ENCODE measurements around the gene PPP1R14B.

The PPP1R14B gene

GRCh38 chr11:64287676-64288352, 41.1 kb upstream of the PPP1R14B start:
- peaks cover 5% of the 10 kb centered on the region for H3K27me3 ChIP-seq (replicated peaks; ENCODE audit: control insufficient read depth, insufficient read depth, low read length)
- no peak overlapping the region for H3K4me3 ChIP-seq (ENCODE audit: low read length)
- no peak overlapping the region for H3K9ac ChIP-seq (ENCODE audit: low read length)
- no peak for DNase-seq (ENCODE audit: low read depth)
- H3K4me1 ChIP-seq (ENCODE audit: control insufficient read depth, insufficient read depth, low read length), result peaks cover 16% of the 10 kb centered on the region
- H3K36me3 ChIP-seq (ENCODE audit: control insufficient read depth, insufficient read depth, low read length, severe bottlenecking), result no peaks in the 10 kb centered on the region
- no peaks in the 10 kb centered on the region for H3K9me3 ChIP-seq (ENCODE audit: control insufficient read depth, low read length)

DNA sequence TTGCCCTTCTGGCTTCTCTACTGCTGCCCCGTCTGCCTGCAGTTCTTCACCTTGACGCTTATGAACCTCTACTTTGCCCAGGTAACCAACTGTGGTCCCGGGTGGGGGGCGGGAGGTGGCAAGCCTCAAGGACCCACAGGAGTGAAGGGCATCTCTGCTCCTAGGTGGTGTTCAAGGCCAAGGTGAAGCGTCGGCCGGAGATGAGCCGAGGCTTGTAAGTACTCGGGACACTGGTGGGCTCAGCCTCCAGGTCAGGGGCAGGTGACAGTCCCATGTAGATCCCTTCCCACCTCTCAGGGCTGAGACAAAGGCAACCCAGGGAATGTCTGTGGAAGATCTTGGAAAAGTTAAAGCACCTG, 40.0 kb upstream of the PPP1R14B start:
- H3K27me3 ChIP-seq (replicated peaks; ENCODE audit: control insufficient read depth, insufficient read depth, low read length), result no peaks in the 10 kb centered on the region
- H3K36me3 ChIP-seq (ENCODE audit: control insufficient read depth, insufficient read depth, low read length, severe bottlenecking), result peaks cover 4% of the 10 kb centered on the region
- H3K9ac ChIP-seq (ENCODE audit: low read length), result no peak overlapping the region
- DNase-seq (ENCODE audit: low read depth), result no peak
- peaks cover 16% of the 10 kb centered on the region for H3K4me1 ChIP-seq (ENCODE audit: control insufficient read depth, insufficient read depth, low read length)
- no peaks in the 10 kb centered on the region for H3K9me3 ChIP-seq (ENCODE audit: control insufficient read depth, low read length)
- H3K4me3 ChIP-seq (ENCODE audit: low read length), result no peak overlapping the region

DNA sequence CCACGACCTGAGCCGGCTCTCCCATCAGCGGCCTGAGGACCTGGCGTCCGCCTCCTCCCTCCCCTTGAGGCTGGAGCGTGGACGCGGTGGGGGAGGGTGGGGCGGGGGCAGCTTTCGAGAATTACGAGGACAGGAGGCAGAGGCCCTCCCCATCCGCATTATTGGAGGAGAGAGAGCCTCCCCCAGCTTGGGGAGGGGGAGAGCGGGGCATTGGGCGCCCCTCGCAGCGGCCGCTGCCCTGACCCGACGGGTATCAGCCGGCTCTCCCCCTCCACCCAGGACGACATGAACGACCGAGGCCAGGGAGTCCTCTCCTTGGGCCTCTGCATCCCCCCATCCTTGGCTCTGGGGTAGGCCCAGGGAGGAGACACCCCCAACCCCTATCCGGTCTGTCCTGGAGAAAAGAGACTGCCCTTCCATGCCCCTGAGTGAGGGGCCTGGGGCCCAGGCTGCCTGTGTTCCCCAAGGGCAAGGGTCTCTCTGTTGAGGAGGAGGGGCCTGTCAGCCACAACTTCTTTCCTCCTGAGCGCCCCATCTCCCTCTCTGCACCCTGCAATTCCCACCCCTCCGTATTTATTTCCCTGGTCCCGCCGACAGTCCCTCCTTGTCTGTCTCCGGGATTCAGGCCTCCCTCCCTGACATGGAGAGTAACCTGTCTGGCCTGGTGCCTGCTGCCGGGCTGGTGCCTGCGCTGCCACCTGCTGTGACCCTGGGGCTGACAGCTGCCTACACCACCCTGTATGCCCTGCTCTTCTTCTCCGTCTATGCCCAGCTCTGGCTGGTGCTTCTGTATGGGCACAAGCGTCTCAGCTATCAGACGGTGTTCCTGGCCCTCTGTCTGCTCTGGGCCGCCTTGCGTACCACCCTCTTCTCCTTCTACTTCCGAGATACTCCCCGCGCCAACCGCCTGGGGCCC, 39.4 kb upstream of the PPP1R14B start:
- no peaks in the 10 kb centered on the region for H3K9me3 ChIP-seq (ENCODE audit: control insufficient read depth, low read length)
- no peak for DNase-seq (ENCODE audit: low read depth)
- no peaks in the 10 kb centered on the region for H3K27me3 ChIP-seq (replicated peaks; ENCODE audit: control insufficient read depth, insufficient read depth, low read length)

GRCh38 chr11:64284962-64285884, 38.5 kb upstream of the PPP1R14B start, which contains the start of gene GPR137:
GPR137 (plus strand) TSS chr11:64285848; CDS start chr11:64286525, 677 bp downstream.
- no peaks in the 10 kb centered on the region for H3K27me3 ChIP-seq (replicated peaks; ENCODE audit: control insufficient read depth, insufficient read depth, low read length)
- peaks cover 4% of the 10 kb centered on the region for H3K36me3 ChIP-seq (ENCODE audit: control insufficient read depth, insufficient read depth, low read length, severe bottlenecking)
- H3K4me1 ChIP-seq (ENCODE audit: control insufficient read depth, insufficient read depth, low read length), result peaks cover 16% of the 10 kb centered on the region
- H3K4me3 ChIP-seq (ENCODE audit: low read length), result peak within 1 kb of the TSS; percentile 91
- DNase-seq (ENCODE audit: low read depth), result peak; percentile 89
- H3K9ac ChIP-seq (ENCODE audit: low read length), result peak within 1 kb of the TSS; percentile 96
- no peaks in the 10 kb centered on the region for H3K9me3 ChIP-seq (ENCODE audit: control insufficient read depth, low read length)

More for the DNA sequence above, 39.4 kb upstream of the PPP1R14B start:
- Histone ChIP-seq H3K9ac (ENCODE audit: low read length) (peak overlapping the region; percentile 96), H3K4me3 (ENCODE audit: low read length) (peak overlapping the region; percentile 91), H3K36me3 (ENCODE audit: control insufficient read depth, insufficient read depth, low read length, severe bottlenecking) (peaks cover 4% of the 10 kb centered on the region), H3K4me1 (ENCODE audit: control insufficient read depth, insufficient read depth, low read length) (peaks cover 16% of the 10 kb centered on the region)

- Histone ChIP-seq H3K9me3 (ENCODE audit: control insufficient read depth, low read length) (no peaks in the 10 kb centered on the region), H3K9ac (ENCODE audit: low read length) (peak within 1 kb of the TSS; percentile 96), H3K27me3 (replicated peaks; ENCODE audit: control insufficient read depth, insufficient read depth, low read length) (no peaks in the 10 kb centered on the region), H3K36me3 (ENCODE audit: control insufficient read depth, insufficient read depth, low read length, severe bottlenecking) (peaks cover 4% of the 10 kb centered on the region), H3K4me3 (ENCODE audit: low read length) (peak within 1 kb of the TSS; percentile 91), H3K4me1 (ENCODE audit: control insufficient read depth, insufficient read depth, low read length) (peaks cover 16% of the 10 kb centered on the region)
- DNase-seq (ENCODE audit: low read depth), result peak; percentile 98
Observed at GRCh38 chr11:64284048-64284961, 37.6 kb upstream of the PPP1R14B start, which contains the start of gene BAD. BAD (minus strand) TSS chr11:64284665; CDS start chr11:64284368, 297 bp downstream.

GRCh38 chr11:64283092-64283491, 36.3 kb upstream of the PPP1R14B start:
- no peak for DNase-seq (ENCODE audit: low read depth)
- H3K4me3 ChIP-seq (ENCODE audit: low read length), result no peak overlapping the region
- peak overlapping the region; percentile 96 for H3K9ac ChIP-seq (ENCODE audit: low read length)
- H3K36me3 ChIP-seq (ENCODE audit: control insufficient read depth, insufficient read depth, low read length, severe bottlenecking), result peaks cover 10% of the 10 kb centered on the region
- H3K4me1 ChIP-seq (ENCODE audit: control insufficient read depth, insufficient read depth, low read length), result peaks cover 16% of the 10 kb centered on the region
- H3K9me3 ChIP-seq (ENCODE audit: control insufficient read depth, low read length), result no peaks in the 10 kb centered on the region
- no peaks in the 10 kb centered on the region for H3K27me3 ChIP-seq (replicated peaks; ENCODE audit: control insufficient read depth, insufficient read depth, low read length)

DNA sequence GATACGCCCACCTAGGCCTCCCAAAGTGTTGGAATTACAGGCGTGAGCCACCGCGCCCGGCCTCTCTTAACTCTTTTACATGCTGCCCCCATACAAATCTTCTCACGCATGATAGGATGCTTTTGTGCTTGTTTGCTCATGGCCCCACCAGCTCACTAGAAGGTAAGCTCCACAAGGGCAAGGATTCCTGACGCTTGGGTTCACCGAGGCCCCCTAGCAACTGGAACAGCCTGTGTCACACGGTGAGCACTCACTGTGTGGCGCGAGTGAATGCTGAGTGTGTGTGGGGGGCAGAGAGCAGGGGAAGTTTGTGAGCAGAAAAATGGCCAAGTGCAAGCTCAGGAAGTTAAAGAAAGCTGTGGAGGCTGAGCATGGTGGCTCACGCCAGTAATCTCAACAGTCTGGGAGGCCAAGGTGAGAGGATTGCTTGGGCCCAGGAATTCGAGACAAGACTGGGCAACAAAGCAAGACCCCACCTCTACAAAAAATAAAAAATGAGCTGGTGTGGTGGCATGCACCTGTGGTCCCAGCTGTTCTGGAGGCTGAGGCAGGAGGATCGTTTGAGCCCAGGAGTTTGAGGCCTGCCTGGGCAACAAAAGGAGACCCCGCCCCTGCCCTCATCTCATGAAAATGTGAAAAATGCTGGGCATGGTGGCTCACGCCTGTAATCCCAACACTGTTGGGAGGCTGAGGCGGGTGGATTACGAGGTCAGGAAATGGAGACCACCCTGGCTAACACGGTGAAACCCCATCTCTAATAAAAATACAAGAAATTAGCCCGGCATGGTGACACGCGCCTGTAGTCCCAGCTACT, 35.4 kb upstream of the PPP1R14B start:
- no peaks in the 10 kb centered on the region for H3K9me3 ChIP-seq (ENCODE audit: control insufficient read depth, low read length)
- H3K4me3 ChIP-seq (ENCODE audit: low read length), result no peak overlapping the region
- no peak overlapping the region for H3K9ac ChIP-seq (ENCODE audit: low read length)
- no peak for DNase-seq (ENCODE audit: low read depth)
- H3K27me3 ChIP-seq (replicated peaks; ENCODE audit: control insufficient read depth, insufficient read depth, low read length), result no peaks in the 10 kb centered on the region
- peaks cover 10% of the 10 kb centered on the region for H3K36me3 ChIP-seq (ENCODE audit: control insufficient read depth, insufficient read depth, low read length, severe bottlenecking)
- peaks cover 16% of the 10 kb centered on the region for H3K4me1 ChIP-seq (ENCODE audit: control insufficient read depth, insufficient read depth, low read length)

- DNase-seq (ENCODE audit: low read depth), result no peak
- Histone ChIP-seq H3K9me3 (ENCODE audit: control insufficient read depth, low read length) (no peaks in the 10 kb centered on the region), H3K36me3 (ENCODE audit: control insufficient read depth, insufficient read depth, low read length, severe bottlenecking) (peaks cover 22% of the 10 kb centered on the region), H3K4me1 (ENCODE audit: control insufficient read depth, insufficient read depth, low read length) (peaks cover 1% of the 10 kb centered on the region), H3K27me3 (replicated peaks; ENCODE audit: control insufficient read depth, insufficient read depth, low read length) (no peaks in the 10 kb centered on the region), H3K4me3 (ENCODE audit: low read length) (no peak overlapping the region), H3K9ac (ENCODE audit: low read length) (no peak overlapping the region)
Observed at GRCh38 chr11:64278576-64279190, 31.9 kb upstream of the PPP1R14B start.

- H3K9ac ChIP-seq (ENCODE audit: low read length), result no peak overlapping the region
- no peak for DNase-seq (ENCODE audit: low read depth)
- H3K4me3 ChIP-seq (ENCODE audit: low read length), result no peak overlapping the region
- H3K27me3 ChIP-seq (replicated peaks; ENCODE audit: control insufficient read depth, insufficient read depth, low read length), result no peaks in the 10 kb centered on the region
- no peaks in the 10 kb centered on the region for H3K9me3 ChIP-seq (ENCODE audit: control insufficient read depth, low read length)
- peaks cover 18% of the 10 kb centered on the region for H3K36me3 ChIP-seq (ENCODE audit: control insufficient read depth, insufficient read depth, low read length, severe bottlenecking)
- peaks cover 7% of the 10 kb centered on the region for H3K4me1 ChIP-seq (ENCODE audit: control insufficient read depth, insufficient read depth, low read length)
Observed at GRCh38 chr11:64276653-64277431, 30.1 kb upstream of the PPP1R14B start.

Measured in adipocyte (in vitro differentiated cells).